NCI-H526 treated with DMSO at 0.1 percent for 48 hours (cell line): Measurements from ENCODE around the gene RHOH.
A peak's percentile ranks its signal among the peaks of the same experiment; 100 is the strongest.

Experiments used
- DNase-seq: peaks from one replicate; lab custom pipeline; 2025; lab: John Stamatoyannopoulos, UW

RHOH gene

DNA sequence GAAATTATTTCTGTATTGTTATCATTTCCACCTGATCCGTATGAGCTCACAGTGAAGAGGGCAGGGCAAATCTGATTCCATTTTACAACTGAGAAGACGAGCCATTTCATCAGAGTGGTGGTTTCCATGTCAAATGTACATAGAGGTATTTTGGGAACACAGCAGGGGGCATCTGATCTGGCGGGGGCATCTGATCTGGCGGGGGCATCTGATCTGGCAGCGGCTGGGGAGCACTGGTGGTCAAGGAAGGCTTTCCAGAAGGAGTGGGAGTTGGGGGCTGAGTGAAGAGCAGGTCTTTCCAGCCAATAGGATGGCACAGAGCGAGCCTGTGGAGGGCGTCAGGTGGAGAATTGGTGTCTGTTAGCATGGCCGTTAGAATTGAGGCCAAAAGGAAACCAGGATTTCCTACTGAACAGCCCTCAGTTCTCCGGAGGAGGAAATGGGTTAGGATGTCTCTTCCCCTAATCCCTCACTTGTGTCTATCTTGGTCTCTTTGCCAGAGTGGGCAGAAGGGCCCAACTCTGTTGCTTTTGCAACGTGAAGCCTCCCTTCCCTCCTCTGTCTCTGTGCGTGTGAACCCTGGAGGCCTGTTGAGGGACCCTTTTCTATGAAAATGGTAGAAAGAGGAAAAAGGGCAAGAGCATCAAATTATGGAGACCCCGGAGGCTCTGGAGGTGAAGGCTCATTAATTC lies 41.3 kb downstream of the RHOH start:
- no peak for DNase-seq

DNA sequence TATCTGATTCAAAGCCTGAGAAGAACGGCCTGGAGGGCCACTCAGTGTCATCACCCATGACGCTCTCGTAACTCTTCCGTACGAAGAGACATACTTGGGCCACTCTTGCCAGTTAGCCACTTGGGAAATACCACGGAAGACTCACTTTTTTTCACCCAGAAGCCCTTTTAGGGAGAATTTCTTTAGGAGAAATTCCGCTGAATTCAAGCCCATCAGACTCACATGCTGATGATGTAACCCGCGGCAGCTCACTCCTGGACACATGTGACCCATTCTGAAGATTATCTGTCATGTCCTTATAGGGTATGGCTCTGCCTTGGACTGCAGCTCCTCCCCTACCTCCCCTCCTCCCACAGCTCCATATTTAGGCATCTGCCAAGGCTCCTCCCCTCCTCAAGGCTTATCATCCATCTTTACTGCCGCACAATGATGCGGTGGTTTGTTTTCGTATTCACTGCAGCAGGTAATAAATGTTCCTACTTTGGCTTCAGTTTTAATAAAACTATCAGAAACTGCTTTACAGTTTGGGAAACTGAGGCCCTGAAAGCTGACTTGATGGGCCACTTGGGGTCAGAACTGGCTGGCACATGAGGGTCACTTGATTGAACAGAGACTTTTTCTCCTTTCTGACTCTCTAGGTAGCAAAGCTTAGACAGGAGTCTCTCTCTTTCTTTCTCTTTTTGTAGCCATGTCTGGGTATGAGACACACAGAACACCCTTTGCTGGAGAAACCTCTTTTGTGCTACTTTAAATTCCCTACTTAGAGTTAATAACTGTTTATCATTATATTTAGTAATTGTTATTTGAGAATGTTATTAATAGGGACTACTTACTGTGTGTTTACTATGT lies 42.1 kb downstream of the RHOH start:
- DNase-seq = no peak

DNA sequence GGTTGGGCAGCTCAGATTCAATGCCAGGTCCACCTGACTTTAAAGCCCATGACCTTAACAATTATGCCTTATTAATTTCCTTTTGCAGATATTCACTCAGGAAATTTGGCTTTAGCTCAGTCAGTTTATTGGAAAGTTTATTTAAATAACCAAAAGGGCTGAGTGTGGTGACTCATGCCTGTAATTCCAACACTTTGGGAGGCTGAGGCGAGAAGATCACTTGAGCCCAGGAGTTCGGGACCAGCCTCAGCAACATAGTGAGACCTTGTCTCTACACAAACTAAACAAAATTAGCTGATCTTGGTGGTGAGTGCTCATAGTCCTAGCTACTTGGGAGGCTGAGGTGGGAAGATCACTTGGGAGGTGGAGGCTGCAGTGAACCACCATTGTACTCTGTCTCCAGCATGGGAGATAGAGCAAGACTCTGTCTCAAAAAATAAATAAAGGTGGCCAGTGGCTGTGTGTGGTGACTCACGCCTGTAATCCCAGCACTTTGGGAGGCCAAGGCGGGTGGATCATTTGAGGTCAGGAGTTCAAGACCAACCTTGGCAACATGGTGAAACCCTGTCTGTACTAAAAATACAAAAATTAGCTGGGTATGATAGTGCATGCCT lies 43.3 kb downstream of the RHOH start:
- DNase-seq = no peak

DNA sequence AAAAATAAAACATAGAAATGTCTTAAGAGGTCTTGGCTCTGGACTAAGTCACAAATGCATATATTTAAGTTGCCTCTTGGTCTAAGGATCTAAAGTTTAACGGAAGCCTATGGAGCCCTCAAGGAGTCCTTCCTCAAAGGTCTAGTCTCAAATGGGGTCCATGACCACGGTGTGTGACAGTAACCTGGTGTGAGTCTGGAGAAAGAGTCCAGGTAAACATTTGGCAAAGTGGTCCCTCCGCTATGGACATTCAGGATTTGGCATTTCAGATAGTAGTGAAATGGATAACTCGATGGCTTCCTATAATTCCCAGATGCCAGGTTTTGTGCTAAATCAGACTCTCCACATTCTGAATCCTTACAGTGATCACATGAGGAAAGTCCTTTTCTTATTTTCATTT lies 44.2 kb downstream of the RHOH start:
- no peak for DNase-seq

DNA sequence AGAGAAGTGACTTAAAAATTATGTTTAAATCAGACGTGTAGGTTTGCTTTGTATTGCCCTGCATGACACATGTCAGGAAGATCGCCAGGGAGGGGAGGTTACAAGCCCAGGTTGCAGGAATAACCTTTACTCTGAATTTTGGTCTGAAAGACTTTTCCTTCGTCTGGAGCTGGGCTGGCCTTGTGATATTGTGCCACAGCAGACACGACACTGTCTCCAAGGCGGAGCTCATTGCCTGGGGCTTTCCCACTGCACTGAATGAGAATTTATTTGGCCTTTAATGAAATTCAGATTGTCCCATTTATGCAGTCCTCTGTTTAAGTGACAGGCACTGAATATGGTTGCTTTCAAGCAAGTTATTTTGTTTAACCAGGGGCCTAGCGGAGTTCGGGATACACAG lies 45.1 kb downstream of the RHOH start:
- no peak for DNase-seq

GRCh38 chr4:40243386-40243948 lies 46.6 kb downstream of the RHOH start:
- no peak for DNase-seq

DNA sequence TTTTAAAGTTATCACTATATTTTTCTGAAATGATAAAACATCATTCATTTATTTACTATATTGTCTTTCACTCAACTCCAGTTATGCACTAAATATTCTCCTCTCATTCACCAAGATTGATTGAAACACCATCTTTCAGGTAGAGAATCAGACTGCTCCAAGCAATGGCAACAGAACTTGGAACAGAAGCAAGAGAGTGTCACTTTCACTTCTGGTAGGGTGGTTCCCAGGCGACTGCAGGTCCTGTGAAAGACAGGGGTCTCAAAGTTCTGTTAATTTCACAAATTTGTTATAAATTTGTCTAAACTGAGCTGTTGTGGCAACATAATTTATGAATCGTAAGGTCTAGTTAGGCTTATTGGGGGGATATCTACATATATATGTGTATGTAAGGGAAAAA lies 47.8 kb downstream of the RHOH start:
- DNase-seq = no peak

GRCh38 chr4:40245550-40245949 lies 48.7 kb downstream of the RHOH start:
- DNase-seq = peak; percentile 43

- DNase-seq = no peak
Measured at GRCh38 chr4:40246011-40246900, 49.4 kb downstream of the RHOH start.

DNA sequence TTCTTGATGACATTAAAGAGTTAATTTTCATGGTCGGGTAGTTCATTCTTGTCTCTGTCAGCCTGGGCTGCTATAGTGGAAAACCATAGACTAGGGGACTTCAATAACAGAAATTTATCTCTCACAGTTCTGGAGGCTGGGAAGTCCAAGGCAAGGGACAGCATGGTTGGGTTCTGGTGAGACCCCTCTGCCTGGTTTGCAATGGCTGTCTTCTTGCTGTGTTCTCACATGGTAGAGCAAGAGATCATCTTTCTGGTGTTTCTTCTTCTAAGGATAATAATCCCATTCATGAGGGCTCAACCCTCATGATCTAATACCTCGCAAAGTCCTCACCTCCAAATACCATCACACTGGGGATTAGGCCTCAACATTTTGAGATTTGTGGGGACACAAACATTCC lies 50.1 kb downstream of the RHOH start:
- DNase-seq = no peak

GRCh38 chr4:40247350-40247749 lies 50.5 kb downstream of the RHOH start:
- DNase-seq = no peak

- DNase-seq = no peak
Measured at GRCh38 chr4:40251366-40251765, 54.5 kb downstream of the RHOH start.

DNA sequence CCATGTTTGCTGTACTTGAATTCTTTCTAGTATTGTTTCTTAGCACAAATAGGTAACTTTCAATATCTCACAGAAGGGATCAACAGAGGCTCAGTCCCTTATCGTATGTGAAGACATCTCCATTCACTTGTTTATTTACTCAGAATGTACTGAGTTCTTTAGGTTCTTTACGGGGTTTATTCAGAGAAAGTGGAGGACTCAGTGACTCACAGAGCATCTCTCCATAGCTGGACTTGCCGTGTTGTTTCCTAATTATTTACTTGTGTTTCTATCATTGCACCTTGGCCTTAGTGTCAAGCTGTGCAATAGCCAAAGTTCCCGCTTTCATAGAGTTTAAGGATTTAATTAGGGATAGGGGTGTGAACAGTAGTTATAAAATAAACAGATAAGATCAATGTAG lies 57.1 kb downstream of the RHOH start:
- DNase-seq = no peak

DNA sequence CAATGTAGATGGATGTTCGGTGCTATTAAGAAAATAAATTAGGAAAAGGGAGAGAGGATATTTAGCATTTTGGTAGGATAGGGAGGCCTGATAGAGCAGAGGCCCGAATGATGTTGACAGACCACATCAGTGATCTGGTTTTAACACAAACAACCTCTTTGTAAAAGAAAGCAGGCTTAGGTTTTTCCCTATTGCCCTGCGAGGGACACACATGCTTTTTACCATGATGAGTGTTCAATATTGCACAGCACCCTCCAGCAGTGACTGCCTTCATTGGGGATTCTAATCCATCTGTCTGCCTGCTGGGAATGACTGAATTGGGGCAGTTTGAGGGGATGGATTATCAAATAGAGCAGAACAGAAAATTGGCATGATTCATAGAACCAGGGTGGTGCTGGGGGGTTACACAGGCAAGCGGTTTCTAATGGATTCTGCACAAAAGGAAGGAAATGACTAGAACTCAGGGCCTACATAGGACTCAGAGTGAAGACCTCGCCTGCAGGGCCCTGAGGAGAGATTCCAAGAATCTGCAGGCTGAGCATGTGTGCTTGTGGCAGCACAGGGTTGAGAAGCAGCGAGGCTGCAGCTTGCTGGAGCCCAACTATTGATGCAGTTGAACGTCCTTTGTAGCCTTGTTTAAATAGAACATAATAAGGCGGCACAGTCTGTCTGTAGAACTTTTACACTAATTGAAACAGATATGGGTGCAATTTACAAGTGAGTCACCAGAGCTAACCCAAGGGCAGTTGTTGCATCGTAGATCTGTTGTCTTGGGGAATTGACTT lies 58.0 kb downstream of the RHOH start:
- no peak for DNase-seq

- DNase-seq = no peak
Measured at GRCh38 chr4:40255393-40256281, 58.8 kb downstream of the RHOH start.

DNA sequence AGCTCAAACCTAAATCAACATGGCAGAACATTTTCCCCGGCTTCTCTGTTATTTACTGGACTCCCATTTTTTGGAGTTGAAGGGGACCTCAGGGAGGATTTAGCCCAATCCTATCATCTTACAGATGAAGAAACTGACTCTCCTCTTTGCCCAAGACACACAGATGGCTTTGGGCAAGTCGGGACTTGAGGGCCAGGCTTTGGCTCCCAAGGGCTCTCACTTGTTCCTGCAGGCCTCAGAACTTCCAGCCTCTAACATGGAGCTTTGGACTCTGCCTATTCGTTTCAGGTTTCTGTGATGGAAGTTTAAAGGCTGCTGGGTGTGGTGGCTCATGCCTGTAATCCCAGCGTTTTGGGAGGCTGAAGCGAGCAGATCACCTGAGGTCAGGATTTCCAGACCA lies 59.5 kb downstream of the RHOH start:
- DNase-seq = no peak

GRCh38 chr4:40256817-40257216 lies 60.0 kb downstream of the RHOH start:
- no peak for DNase-seq

DNA sequence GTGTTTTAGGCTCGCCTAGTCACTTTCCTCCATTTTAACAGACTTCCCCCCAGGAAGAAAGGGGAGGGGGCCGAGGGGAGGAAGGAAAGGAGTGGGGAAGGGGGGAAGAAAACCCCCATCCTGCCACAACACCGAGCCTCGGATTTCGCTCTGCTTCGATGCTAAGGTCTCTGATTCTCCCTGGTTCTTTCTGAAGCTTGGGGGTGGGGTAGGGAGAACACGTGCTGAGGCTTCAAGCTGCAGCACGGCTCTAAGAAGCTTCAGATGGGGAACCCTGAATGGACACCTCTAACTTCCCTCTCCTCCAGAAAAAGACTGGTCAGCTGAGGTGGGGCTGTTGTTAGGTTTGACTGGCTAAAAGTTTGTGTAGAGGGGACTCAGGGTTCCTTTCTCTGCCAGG lies 61.8 kb downstream of the RHOH start:
- no peak for DNase-seq

GRCh38 chr4:40261231-40262076 lies 64.6 kb downstream of the RHOH start:
- no peak for DNase-seq
